Neural progenitor cell (in vitro differentiated cells): Measurements from ENCODE around the gene ZC3H12C. TPM values are rescaled to one million over a fixed set of nuclear protein-coding genes. Genes with fewer than 3 reads are reported as not detected.

ENCODE experiments used
- DNase-seq: peaks from one replicate; pipeline ENCODE4 v3.0.0-alpha.2; 2016; ENCODE audit warnings: low spot score
- H2AFZ ChIP-seq: fragments of 200-600 bp; sonication (generic); replicated peaks from 2 replicates; pipeline ENCODE4 v1.6.1; 2016; ENCODE audit warnings: antibody characterized with exemption
- H3F3A ChIP-seq: fragments of 200-600 bp; sonication (generic); 2 replicates; pipeline ENCODE4 v1.6.1; 2016; ENCODE audit warnings: antibody characterized with exemption, low read depth
- H3K27ac ChIP-seq: fragments of 200-600 bp; sonication (generic); 2 replicates; pipeline ENCODE4 v1.5.1; 2016; ENCODE audit warnings: mild to moderate bottlenecking
- H3K27me3 ChIP-seq: fragments of 200-600 bp; sonication (generic); 2 replicates; pipeline ENCODE4 v1.6.1; 2016; ENCODE audit warnings: mild to moderate bottlenecking, moderate library complexity
- H3K36me3 ChIP-seq: fragments of 200-600 bp; sonication (generic); 2 replicates; pipeline ENCODE4 v1.5.1; 2016
- H3K4me1 ChIP-seq: fragments of 200-600 bp; sonication (generic); 2 replicates; pipeline ENCODE4 v1.6.1; 2016; ENCODE audit warnings: mixed run types
- H3K4me2 ChIP-seq: fragments of 200-600 bp; sonication (generic); 2 replicates; pipeline ENCODE4 v1.6.1; 2016
- H3K4me3 ChIP-seq: fragments of 200-600 bp; sonication (generic); 2 replicates; pipeline ENCODE4 v1.5.1; 2016
- H3K79me2 ChIP-seq: fragments of 200-600 bp; sonication (generic); 2 replicates; pipeline ENCODE4 v1.6.1; 2016; ENCODE audit warnings: low read depth
- H3K9ac ChIP-seq: fragments of 200-600 bp; sonication (generic); 2 replicates; pipeline ENCODE4 v1.6.1; 2016
- H3K9me3 ChIP-seq: fragments of 200-600 bp; sonication (generic); 2 replicates; pipeline ENCODE4 v1.5.1; 2016; ENCODE audit warnings: low read depth
- H4K20me1 ChIP-seq: fragments of 200-600 bp; sonication (generic); 2 replicates; pipeline ENCODE4 v1.6.1; 2016; ENCODE audit warnings: low read depth
- H3K27ac Mint-ChIP-seq: 3 replicates; pipeline ENCODE4 v1.8.0; 2021; ENCODE audit warnings: mixed read lengths
- H3K27me3 Mint-ChIP-seq: 2 replicates; pipeline ENCODE4 v1.8.0; 2022; ENCODE audit warnings: low read depth, mild to moderate bottlenecking, inconsistent platforms, moderate library complexity, mixed read lengths; ENCODE audit not compliant: insufficient read depth
- H3K36me3 Mint-ChIP-seq: 3 replicates; pipeline ENCODE4 v1.8.0; 2021; ENCODE audit warnings: mixed read lengths
- H3K4me1 Mint-ChIP-seq: 3 replicates; pipeline ENCODE4 v1.8.0; 2021; ENCODE audit warnings: mixed read lengths
- H3K4me3 Mint-ChIP-seq: 3 replicates; pipeline ENCODE4 v1.8.0; 2021; ENCODE audit warnings: mild to moderate bottlenecking, moderate library complexity, mixed read lengths
- H3K9me3 Mint-ChIP-seq: 3 replicates; pipeline ENCODE4 v1.8.0; 2020; ENCODE audit warnings: mixed read lengths
- CTCF ChIP-seq: fragments of 200-600 bp; sonication (generic); IDR thresholded peaks from 2 replicates; pipeline ENCODE4 v1.5.1; 2017; ENCODE audit warnings: antibody characterized with exemption, mild to moderate bottlenecking
- EZH2 ChIP-seq: fragments of 200-600 bp; sonication (generic); IDR thresholded peaks from 2 replicates; pipeline ENCODE4 v1.6.1; 2017; ENCODE audit warnings: antibody characterized with exemption, mild to moderate bottlenecking, moderate library complexity
- EZH2phosphoT487 ChIP-seq: fragments of 200-600 bp; sonication (generic); IDR thresholded peaks from 2 replicates; pipeline ENCODE4 v1.6.1; 2017; ENCODE audit warnings: antibody characterized with exemption
- total RNA-seq: library from RNA; depleted of rRNA; stranded (reverse); fragments of >200 nt; gene quantifications from 2 replicates; pipeline ENCODE4 v1.2.3, GENCODE V29; 2015; ENCODE audit warnings: low replicate concordance

ZC3H12C gene
- total RNA-seq, 1 donor from 2014 or later = 31.8 TPM

GRCh38 chr11:110088535-110089344 lies 4.5 kb upstream of the ZC3H12C start:
- Histone ChIP-seq H3K27ac (no peak overlapping the region), H3K9me3 (no peaks in the 10 kb centered on the region), H3K4me1 (peaks cover 6% of the 10 kb centered on the region), H4K20me1 (no peaks in the 10 kb centered on the region), H3K4me2 (no peak overlapping the region), H3K27me3 (peaks cover 23% of the 10 kb centered on the region), H2AFZ (no peak overlapping the region), H3K9ac (no peak overlapping the region), H3K4me3 (no peak overlapping the region), H3K79me2 (peaks cover 4% of the 10 kb centered on the region), H3F3A (peaks cover 9% of the 10 kb centered on the region), H3K36me3 (no peaks in the 10 kb centered on the region)
- H3K4me1 Mint-ChIP-seq = peaks cover 11% of the 10 kb centered on the region
- H3K36me3 Mint-ChIP-seq = no peaks in the 10 kb centered on the region
- TF ChIP-seq CTCF (no peak), EZH2 (no peak), EZH2phosphoT487 (no peak)
- H3K27me3 Mint-ChIP-seq = peaks cover 8% of the 10 kb centered on the region
- H3K27ac Mint-ChIP-seq = no peak overlapping the region
- DNase-seq = no peak
- H3K9me3 Mint-ChIP-seq = no peaks in the 10 kb centered on the region
- no peak overlapping the region for H3K4me3 Mint-ChIP-seq

GRCh38 chr11:110089617-110090282 lies 3.4 kb upstream of the ZC3H12C start:
- Histone ChIP-seq H3K9ac (no peak overlapping the region), H3K27ac (no peak overlapping the region), H3K9me3 (no peaks in the 10 kb centered on the region), H4K20me1 (peaks cover 7% of the 10 kb centered on the region), H3K4me2 (no peak overlapping the region), H3K27me3 (peaks cover 28% of the 10 kb centered on the region), H3F3A (peaks cover 9% of the 10 kb centered on the region), H3K4me3 (no peak overlapping the region), H3K36me3 (no peaks in the 10 kb centered on the region), H3K4me1 (peaks cover 13% of the 10 kb centered on the region), H3K79me2 (peaks cover 14% of the 10 kb centered on the region), H2AFZ (no peak overlapping the region)
- H3K36me3 Mint-ChIP-seq = no peaks in the 10 kb centered on the region
- no peak for TF ChIP-seq EZH2
- TF ChIP-seq CTCF = no peak
- TF ChIP-seq EZH2phosphoT487 = no peak
- H3K4me3 Mint-ChIP-seq = no peak overlapping the region
- peaks cover 11% of the 10 kb centered on the region for H3K27me3 Mint-ChIP-seq
- peaks cover 18% of the 10 kb centered on the region for H3K4me1 Mint-ChIP-seq
- H3K9me3 Mint-ChIP-seq = no peaks in the 10 kb centered on the region
- DNase-seq = no peak
- no peak overlapping the region for H3K27ac Mint-ChIP-seq

GRCh38 chr11:110090466-110091026 lies 2.6 kb upstream of the ZC3H12C start:
- no peaks in the 10 kb centered on the region for H3K36me3 ChIP-seq
- H3K4me1 ChIP-seq = peaks cover 13% of the 10 kb centered on the region
- peaks cover 22% of the 10 kb centered on the region for H3K79me2 ChIP-seq
- no peak overlapping the region for H2AFZ ChIP-seq
- no peak overlapping the region for H3K9ac ChIP-seq
- H3K27ac ChIP-seq = no peak overlapping the region
- peaks cover 9% of the 10 kb centered on the region for H3F3A ChIP-seq
- peaks cover 28% of the 10 kb centered on the region for H3K27me3 ChIP-seq
- no peak for DNase-seq
- no peak overlapping the region for H3K4me2 ChIP-seq
- peaks cover 21% of the 10 kb centered on the region for H3K4me1 Mint-ChIP-seq
- H3K27ac Mint-ChIP-seq = no peak overlapping the region
- H3K9me3 ChIP-seq = no peaks in the 10 kb centered on the region
- H3K9me3 Mint-ChIP-seq = no peaks in the 10 kb centered on the region
- H4K20me1 ChIP-seq = peaks cover 15% of the 10 kb centered on the region
- H3K4me3 Mint-ChIP-seq = no peak overlapping the region
- H3K27me3 Mint-ChIP-seq = peaks cover 11% of the 10 kb centered on the region
- no peaks in the 10 kb centered on the region for H3K36me3 Mint-ChIP-seq
- TF ChIP-seq EZH2 = no peak
- no peak for TF ChIP-seq CTCF
- TF ChIP-seq EZH2phosphoT487 = no peak
- no peak overlapping the region for H3K4me3 ChIP-seq
